Measurements from ENCODE around the gene DENND4A.
"Not testable (repeated sequence)": the region's sequence is repeated elsewhere in the genome, so short reads cannot be mapped to it uniquely, and the experiment has no call there.

DENND4A gene

GRCh38 chr15:65787260-65787659 is 4.8 kb downstream of the DENND4A start:
- no peak for DNase-seq

DNA sequence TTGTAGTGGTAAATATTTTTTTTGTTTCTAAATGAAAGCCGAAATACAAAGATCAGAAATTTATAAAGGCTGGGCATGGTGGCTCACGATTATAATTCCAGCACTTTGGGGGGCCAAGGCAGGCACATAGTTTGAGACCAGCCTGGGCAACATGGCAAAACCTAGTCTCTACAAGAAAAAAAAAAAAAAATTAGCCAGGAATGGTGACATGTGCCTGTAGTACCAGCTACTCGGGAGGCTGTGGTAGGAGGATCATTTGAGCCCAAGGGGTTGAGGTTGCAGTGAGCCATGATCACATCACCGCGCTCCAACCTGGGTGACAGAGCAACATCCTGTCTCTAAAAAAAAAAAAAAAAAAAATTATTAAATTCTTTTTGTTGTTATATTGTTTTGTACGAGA is 6.9 kb downstream of the DENND4A start:
- DNase-seq, result no peak

GRCh38 chr15:65783872-65784271 is 8.2 kb downstream of the DENND4A start:
- no peak for DNase-seq

- DNase-seq, result no peak
Measured at GRCh38 chr15:65782096-65782495, 10.0 kb downstream of the DENND4A start.

- not testable (repeated sequence) for DNase-seq
Measured at GRCh38 chr15:65778701-65779100, 13.4 kb downstream of the DENND4A start.

GRCh38 chr15:65778269-65778668 is 13.8 kb downstream of the DENND4A start:
- DNase-seq, result no peak

DNA sequence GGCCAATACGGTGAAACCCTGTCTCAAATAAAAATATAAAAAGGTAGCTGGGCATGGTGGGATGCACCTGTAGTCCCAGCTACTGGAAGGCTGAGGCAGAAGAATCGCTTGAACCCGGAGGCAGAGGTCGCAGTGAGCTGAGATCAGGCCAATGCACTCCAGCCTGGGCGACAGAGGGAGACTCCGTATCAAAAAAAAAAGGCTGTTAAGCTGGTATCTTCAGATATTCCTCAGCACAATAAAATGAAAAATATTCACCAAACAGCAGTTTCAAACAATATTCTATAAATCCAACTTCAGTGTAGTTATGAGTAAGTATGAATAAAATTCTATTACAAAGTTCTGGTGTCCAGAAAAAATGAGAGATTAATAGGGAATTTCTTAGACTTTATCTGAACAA is 14.2 kb downstream of the DENND4A start:
- no peak for DNase-seq

GRCh38 chr15:65777053-65777452 is 15.0 kb downstream of the DENND4A start:
- DNase-seq, result no peak

- DNase-seq, result no peak
Measured at GRCh38 chr15:65773386-65774111, 18.5 kb downstream of the DENND4A start.

GRCh38 chr15:65772930-65773329 is 19.2 kb downstream of the DENND4A start:
- DNase-seq, result no peak

- DNase-seq, result no peak
Measured at GRCh38 chr15:65771870-65772269, 20.2 kb downstream of the DENND4A start.

- DNase-seq, result no peak
Measured at GRCh38 chr15:65769482-65769881, 22.6 kb downstream of the DENND4A start.

DNA sequence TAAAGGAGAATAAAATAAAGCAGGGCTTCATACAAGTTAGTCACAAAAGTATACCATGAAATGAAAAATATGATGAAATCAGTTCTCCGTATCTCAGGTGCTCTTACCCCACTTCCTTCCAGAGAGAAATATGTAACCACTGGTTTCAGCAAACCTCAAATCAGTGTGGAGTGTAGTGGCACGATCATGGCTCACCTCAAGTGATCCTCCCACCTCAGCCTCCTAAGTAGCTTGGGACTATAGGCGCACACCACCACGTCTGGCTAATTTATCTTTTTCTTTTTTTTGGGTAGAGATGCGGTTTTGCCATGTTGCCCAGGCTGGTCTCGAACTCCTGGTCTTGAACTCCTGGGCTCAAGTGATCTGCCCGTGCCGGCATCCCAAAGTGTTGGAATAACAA is 24.2 kb downstream of the DENND4A start:
- no peak for DNase-seq

- no peak for DNase-seq
Measured at GRCh38 chr15:65767264-65767595, 24.9 kb downstream of the DENND4A start.

GRCh38 chr15:65766422-65767263 is 25.4 kb downstream of the DENND4A start:
- DNase-seq, result peak; percentile 12

DNA sequence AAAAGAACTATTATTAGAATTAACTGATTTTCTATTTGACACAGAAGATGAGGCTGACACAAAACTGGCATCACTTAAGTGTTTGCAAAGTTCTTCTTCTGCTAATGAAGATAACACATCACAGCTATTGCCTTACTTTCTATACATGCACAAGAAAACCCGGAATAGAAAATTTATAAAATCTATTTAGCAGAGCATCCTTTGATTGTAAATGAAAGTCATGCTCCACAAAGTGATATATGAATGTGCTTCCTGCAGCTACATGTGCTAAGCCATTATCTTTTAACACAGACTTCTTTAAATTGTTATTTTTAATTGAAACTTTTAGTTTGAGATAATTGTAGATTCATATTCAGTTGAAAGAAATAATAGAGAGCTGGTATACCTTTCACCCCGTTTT is 27.0 kb downstream of the DENND4A start:
- DNase-seq, result no peak

DNA sequence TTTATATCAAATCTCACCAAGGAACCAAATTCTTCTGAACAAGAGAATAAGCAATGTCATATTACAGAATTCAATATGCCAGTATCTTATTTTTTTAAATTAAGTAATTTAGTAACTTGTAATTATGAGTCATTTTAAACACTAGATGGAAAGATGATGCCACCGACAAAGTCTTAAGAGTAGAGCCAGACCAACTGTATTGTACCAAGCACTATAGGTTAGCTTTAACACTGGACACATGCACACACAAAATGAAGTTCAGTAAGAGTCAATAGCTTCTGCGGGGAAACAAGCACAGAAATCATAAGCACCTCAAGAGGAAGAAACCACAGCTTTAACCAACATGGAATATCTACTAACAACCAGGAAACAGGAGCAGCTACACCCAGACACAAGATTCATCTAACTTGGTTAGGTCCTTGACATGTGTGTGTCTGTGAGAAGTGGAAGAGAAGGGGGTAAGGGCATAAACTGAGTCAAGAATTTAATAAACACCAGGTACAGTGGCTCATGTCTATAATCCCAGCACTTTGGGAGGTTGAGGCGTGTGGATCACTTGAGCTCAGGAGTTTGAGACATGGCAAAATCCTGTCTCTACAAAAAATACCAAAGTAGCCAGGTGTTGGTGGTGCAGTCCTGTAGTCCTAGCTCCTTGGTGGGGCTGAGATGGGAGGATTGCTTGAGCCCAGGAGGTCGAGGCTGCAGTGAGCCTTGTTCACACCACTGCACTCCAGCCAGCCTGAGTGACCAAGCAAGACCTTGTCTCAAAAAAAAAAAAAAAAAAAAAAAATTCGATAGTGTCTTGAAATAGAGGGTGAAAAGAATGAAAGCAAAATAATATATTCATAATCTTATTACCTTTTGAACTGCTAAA is 28.9 kb downstream of the DENND4A start:
- no peak for DNase-seq

GRCh38 chr15:65762399-65762798 is 29.7 kb downstream of the DENND4A start:
- DNase-seq, result no peak

DNA sequence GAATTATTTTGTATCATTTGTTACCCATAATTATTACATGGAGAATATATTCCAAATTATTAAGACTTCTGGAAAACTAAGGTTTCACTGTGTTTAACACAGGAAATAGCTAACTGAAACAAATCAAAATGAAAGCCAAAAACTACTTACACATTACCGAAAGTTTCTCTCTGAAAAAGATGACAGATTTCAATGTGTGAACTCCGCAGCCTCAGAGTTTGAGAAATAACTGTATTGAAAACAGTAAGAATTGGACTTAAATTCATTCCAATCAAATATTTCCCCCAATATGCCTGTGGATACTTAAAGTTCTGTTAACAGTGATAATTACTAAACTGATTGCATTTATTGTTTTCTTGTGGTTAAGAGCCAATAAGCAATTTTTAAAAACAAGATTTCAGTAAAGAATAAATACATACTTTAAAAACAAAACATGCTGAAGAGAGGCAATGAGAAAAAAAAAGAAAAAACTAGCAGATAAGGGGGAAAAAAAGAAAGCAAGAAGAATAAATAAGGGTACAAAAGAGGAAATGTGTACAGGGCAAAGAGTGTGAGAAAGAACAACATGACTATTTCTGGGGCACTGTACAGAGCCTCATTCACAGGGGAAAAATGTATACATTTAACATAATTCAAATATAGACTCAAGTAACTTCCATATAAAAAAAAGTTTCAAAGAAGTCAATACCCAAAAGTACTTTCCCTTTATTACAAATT is 30.7 kb downstream of the DENND4A start:
- DNase-seq, result no peak

DNA sequence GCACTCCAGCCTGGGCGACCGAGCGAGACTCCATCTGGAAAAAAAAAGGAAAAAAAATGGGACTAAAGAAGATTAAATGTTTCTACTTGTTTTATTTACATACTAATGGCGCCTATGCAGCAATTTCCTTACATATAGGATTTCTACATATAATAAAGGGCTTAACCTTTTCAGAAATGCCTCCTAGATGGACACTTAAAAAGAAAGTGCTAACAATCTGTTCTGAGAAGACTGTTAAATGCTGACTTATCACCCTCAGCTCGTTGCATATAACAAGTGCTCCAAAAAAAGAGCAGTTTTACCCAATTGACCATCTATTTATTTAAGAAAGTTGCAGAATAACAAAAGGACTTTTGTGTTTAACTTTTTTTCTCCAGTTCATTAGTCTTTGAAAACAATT is 32.7 kb downstream of the DENND4A start:
- DNase-seq, result no peak

DNA sequence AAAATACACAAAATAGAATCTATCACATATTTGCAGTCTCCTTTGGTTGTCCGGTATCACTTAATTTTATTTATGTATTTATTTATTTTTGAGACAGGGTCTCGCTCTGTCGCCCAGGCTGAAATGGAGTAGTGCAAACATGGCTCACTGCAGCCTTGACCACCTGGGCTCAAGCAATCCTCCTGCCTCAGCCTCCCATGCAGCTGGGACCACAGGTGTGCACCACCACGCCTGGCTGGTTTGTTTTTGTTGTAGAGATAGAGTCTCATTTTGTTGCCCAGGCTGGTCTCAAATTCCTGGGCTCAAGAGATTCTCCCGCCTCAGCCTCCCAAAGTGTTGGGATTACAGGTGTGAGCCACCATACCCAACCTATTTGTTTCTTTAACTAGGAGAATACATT is 33.9 kb downstream of the DENND4A start:
- no peak for DNase-seq

DNA sequence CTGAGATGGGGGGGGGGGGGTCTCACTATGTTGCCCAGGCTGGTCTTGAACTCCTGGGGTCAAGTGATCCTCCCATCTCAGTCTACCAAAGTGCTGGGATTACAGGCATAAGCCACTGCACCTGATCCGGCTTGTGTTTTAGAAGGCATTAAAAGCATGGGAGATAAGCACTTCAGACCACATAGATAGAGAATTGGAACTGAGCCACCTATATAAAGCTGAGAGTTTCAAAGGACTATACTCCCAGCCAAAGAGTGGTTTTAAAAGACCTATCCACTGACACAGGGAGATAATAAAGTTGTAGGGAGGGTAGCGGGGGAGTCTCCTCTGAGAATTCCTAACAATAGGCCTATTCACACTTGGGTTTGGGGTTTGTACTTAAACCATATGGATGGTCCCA is 34.8 kb downstream of the DENND4A start:
- no peak for DNase-seq

DNA sequence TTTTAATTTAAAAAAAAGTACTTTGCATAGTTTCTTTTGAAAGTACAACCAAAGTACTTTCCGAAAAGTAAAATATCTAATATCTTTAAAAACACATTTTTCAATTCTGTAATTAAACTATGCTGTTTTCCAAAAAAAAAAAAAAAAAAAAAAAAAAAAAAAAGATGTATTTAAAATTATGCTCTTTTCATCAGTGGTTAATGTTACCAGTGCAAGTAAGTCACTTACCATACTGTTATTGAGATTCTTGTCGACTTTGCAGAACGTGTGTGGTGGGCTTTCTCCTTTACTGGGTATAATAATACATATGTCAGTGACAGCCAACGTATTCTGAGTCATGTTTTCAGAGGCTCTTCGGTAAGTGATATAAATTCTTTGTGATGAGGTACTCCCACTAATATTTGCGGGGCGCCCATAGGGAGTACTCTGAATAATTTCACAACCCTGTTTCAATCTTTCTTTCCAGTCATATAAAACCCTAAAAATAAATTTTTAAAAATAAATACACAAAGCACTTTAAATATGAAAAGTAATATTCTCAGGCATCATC is 39.9 kb downstream of the DENND4A start:
- no peak for DNase-seq

All from NCI-H774 (cell line).